ENCODE measurements around the gene SPDYE5.

Gene SPDYE5

GRCh38 chr7:75531359-75531821 is 39.3 kb downstream of the SPDYE5 start:
- H3K4me3 ChIP-seq (ENCODE audit: low read length): no peak overlapping the region
- TF ChIP-seq ZNF274 (IDR thresholded peaks at IDR 0.05; ENCODE audit: low read depth, low read length): no peak

GRCh38 chr7:75532639-75533038 is 40.5 kb downstream of the SPDYE5 start:
- no peak for TF ChIP-seq ZNF274 (IDR thresholded peaks at IDR 0.05; ENCODE audit: low read depth, low read length)
- H3K4me3 ChIP-seq (ENCODE audit: low read length): no peak overlapping the region

- no peak overlapping the region for H3K4me3 ChIP-seq (ENCODE audit: low read length)
- no peak for TF ChIP-seq ZNF274 (IDR thresholded peaks at IDR 0.05; ENCODE audit: low read depth, low read length)
Observed at GRCh38 chr7:75533926-75534325, 41.8 kb downstream of the SPDYE5 start.

GRCh38 chr7:75534727-75535307 is 42.7 kb downstream of the SPDYE5 start:
- TF ChIP-seq ZNF274 (IDR thresholded peaks at IDR 0.05; ENCODE audit: low read depth, low read length): no peak
- no peak overlapping the region for H3K4me3 ChIP-seq (ENCODE audit: low read length)

- TF ChIP-seq ZNF274 (IDR thresholded peaks at IDR 0.05; ENCODE audit: low read depth, low read length): no peak
- H3K4me3 ChIP-seq (ENCODE audit: low read length): no peak overlapping the region
Observed at GRCh38 chr7:75536491-75536890, 44.4 kb downstream of the SPDYE5 start.

GRCh38 chr7:75536940-75537538 is 44.9 kb downstream of the SPDYE5 start:
- H3K4me3 ChIP-seq (ENCODE audit: low read length): no peak overlapping the region
- TF ChIP-seq ZNF274 (IDR thresholded peaks at IDR 0.05; ENCODE audit: low read depth, low read length): no peak

- TF ChIP-seq ZNF274 (IDR thresholded peaks at IDR 0.05; ENCODE audit: low read depth, low read length): no peak
- H3K4me3 ChIP-seq (ENCODE audit: low read length): no peak overlapping the region
Observed at GRCh38 chr7:75537731-75538130, 45.6 kb downstream of the SPDYE5 start.

- TF ChIP-seq ZNF274 (IDR thresholded peaks at IDR 0.05; ENCODE audit: low read depth, low read length): no peak
- no peak overlapping the region for H3K4me3 ChIP-seq (ENCODE audit: low read length)
Observed at GRCh38 chr7:75546237-75547015, 54.3 kb downstream of the SPDYE5 start.
